KMS-11 (cell line): Measurements from ENCODE around the gene BSG.

Experiments used
- H2AFZ ChIP-seq: fragments of 200-600 bp; sonication (generic); 2 replicates; pipeline ENCODE4 v1.6.1; 2016; ENCODE audit warnings: antibody characterized with exemption, mixed run types, low read depth
- H3K27ac ChIP-seq: fragments of 200-600 bp; sonication (generic); 2 replicates; pipeline ENCODE4 v1.6.1; 2016; ENCODE audit warnings: mild to moderate bottlenecking, mixed run types
- H3K27me3 ChIP-seq: fragments of 200-600 bp; sonication (generic); 2 replicates; pipeline ENCODE4 v1.6.1; 2017; ENCODE audit warnings: mild to moderate bottlenecking, low read depth, mixed run types, moderate library complexity; ENCODE audit not compliant: insufficient read depth
- H3K36me3 ChIP-seq: fragments of 200-600 bp; sonication (generic); 2 replicates; pipeline ENCODE4 v1.6.1; 2017; ENCODE audit warnings: mild to moderate bottlenecking, mixed run types; ENCODE audit not compliant: insufficient read depth
- H3K4me1 ChIP-seq: fragments of 200-600 bp; sonication (generic); 2 replicates; pipeline ENCODE4 v1.6.1; 2016; ENCODE audit warnings: mild to moderate bottlenecking, low read depth, mixed run types; ENCODE audit not compliant: poor library complexity, severe bottlenecking
- H3K4me2 ChIP-seq: fragments of 200-600 bp; sonication (generic); 2 replicates; pipeline ENCODE4 v1.7.0; 2016; ENCODE audit warnings: mild to moderate bottlenecking, mixed run types
- H3K4me3 ChIP-seq: fragments of 200-600 bp; sonication (generic); IDR thresholded peaks from 2 replicates; pipeline ENCODE4 v1.6.1; 2017; ENCODE audit warnings: low read depth, low read length, mixed read lengths; ENCODE audit not compliant: insufficient read depth
- H3K79me2 ChIP-seq: fragments of 200-600 bp; sonication (generic); 2 replicates; pipeline ENCODE4 v1.6.1; 2016; ENCODE audit warnings: low read depth, mixed run types; ENCODE audit not compliant: insufficient read depth
- H3K9ac ChIP-seq: fragments of 200-600 bp; sonication (generic); 2 replicates; pipeline ENCODE4 v1.6.1; 2016; ENCODE audit warnings: mild to moderate bottlenecking, mixed run types
- H4K20me1 ChIP-seq: fragments of 200-600 bp; sonication (generic); 2 replicates; pipeline ENCODE4 v1.6.1; 2016; ENCODE audit warnings: mild to moderate bottlenecking, mixed run types; ENCODE audit not compliant: insufficient read depth
- TF ChIP-seq, protein P1 (sequence below): fragments of 200-600 bp; sonication (generic); conservative IDR thresholded peaks from 2 replicates; pipeline ENCODE4 v1.6.1; 2017; ENCODE audit warnings: low read depth, mild to moderate bottlenecking, antibody characterized with exemption, low read length, moderate library complexity, mixed read lengths

The BSG gene

DNA sequence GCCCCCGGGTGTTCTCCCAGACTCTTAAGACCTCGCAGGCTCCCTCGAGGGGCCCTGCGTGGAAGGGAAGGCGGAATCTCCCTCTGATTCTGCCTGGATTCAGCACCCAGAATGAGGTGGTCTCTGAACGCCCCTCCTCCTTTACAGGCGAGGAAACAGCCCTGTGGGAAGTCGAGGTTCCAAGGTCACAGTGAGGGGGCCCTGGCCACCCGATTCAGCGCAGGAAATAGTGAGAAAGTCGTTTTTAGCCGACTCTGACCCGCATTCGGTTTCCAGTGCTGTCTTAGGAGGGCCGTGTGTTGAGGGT lies 1.1 kb downstream of the BSG start:
- peak overlapping the region; percentile 82 for H3K4me2 ChIP-seq
- H4K20me1 ChIP-seq = no peaks in the 10 kb centered on the region
- no peak overlapping the region for H2AFZ ChIP-seq
- peak overlapping the region; percentile 83; the same call in 1 of the 2 replicates for H3K9ac ChIP-seq
- H3K79me2 ChIP-seq = peaks cover 55% of the 10 kb centered on the region
- H3K4me1 ChIP-seq = peaks cover 11% of the 10 kb centered on the region
- no peaks in the 10 kb centered on the region for H3K27me3 ChIP-seq
- no peak overlapping the region for H3K27ac ChIP-seq
- H3K4me3 ChIP-seq = no peak overlapping the region
- TF ChIP-seq, protein P1, sequence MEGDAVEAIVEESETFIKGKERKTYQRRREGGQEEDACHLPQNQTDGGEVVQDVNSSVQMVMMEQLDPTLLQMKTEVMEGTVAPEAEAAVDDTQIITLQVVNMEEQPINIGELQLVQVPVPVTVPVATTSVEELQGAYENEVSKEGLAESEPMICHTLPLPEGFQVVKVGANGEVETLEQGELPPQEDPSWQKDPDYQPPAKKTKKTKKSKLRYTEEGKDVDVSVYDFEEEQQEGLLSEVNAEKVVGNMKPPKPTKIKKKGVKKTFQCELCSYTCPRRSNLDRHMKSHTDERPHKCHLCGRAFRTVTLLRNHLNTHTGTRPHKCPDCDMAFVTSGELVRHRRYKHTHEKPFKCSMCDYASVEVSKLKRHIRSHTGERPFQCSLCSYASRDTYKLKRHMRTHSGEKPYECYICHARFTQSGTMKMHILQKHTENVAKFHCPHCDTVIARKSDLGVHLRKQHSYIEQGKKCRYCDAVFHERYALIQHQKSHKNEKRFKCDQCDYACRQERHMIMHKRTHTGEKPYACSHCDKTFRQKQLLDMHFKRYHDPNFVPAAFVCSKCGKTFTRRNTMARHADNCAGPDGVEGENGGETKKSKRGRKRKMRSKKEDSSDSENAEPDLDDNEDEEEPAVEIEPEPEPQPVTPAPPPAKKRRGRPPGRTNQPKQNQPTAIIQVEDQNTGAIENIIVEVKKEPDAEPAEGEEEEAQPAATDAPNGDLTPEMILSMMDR = no peak
- no peaks in the 10 kb centered on the region for H3K36me3 ChIP-seq

DNA sequence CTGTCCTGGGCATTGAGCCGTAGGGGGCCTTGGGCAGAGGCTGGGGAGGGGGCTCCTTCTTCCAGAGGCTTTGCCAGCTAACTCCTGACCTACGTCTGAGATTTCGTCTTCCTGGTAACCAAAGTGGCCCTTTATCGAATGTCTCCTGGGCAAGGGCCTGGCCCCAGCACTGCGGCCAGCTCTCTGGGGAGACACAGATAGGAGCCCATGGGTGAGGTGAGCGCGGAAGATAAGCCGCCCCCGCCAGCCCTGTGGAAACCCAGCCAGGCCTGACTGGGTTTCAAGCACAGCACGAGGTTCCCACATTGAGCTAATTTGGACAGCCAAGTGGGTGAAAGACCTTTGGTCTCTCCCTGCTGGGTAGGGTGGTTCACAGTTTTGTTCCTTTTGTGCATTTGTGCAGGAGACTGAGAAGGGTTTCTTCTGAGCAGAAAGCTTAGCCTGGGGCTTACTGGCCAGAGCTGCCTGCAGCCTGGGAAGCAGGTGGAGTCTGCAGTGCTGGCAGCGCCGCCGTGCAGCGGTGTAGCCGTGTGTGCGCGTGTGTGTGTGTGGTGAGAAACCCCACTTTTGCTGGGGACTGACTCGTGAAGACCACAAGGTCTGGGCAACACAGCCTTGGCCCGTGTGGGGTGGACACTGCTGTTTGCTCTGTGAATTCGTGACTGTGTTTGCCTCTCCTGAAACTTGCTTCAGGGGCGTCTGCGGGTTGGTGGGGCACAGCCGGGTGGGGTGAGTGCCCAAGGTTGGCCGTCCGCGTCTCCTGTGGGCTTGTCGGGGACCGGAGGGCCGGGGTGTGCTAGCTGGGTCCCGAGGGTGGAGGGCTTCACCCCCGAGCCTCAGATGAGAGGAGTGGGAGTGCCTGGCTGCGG lies 2.5 kb downstream of the BSG start:
- H3K27ac ChIP-seq = no peak overlapping the region

GRCh38 chr19:575527-576506 lies 3.4 kb downstream of the BSG start:
- H3K9ac ChIP-seq = no peak overlapping the region
- H3K4me2 ChIP-seq = no peak overlapping the region
- H3K79me2 ChIP-seq = peaks cover 59% of the 10 kb centered on the region
- H3K4me3 ChIP-seq = no peak overlapping the region
- no peaks in the 10 kb centered on the region for H3K27me3 ChIP-seq
- peaks cover 11% of the 10 kb centered on the region for H3K4me1 ChIP-seq
- TF ChIP-seq, protein P1 = no peak
- H2AFZ ChIP-seq = no peak overlapping the region
- H3K27ac ChIP-seq = no peak overlapping the region
- H3K36me3 ChIP-seq = no peaks in the 10 kb centered on the region
- no peaks in the 10 kb centered on the region for H4K20me1 ChIP-seq

More for the DNA sequence above, 2.5 kb downstream of the BSG start:
- no peak overlapping the region for H3K9ac ChIP-seq
- peaks cover 11% of the 10 kb centered on the region for H3K4me1 ChIP-seq
- H3K4me3 ChIP-seq = no peak overlapping the region
- H3K79me2 ChIP-seq = peaks cover 59% of the 10 kb centered on the region
- H3K27me3 ChIP-seq = no peaks in the 10 kb centered on the region
- no peak overlapping the region for H2AFZ ChIP-seq
- H3K4me2 ChIP-seq = no peak overlapping the region; the same call in 1 of the 2 replicates
- TF ChIP-seq, protein P1 = no peak
- H4K20me1 ChIP-seq = no peaks in the 10 kb centered on the region
- H3K36me3 ChIP-seq = no peaks in the 10 kb centered on the region

GRCh38 chr19:576768-577438 lies 4.5 kb downstream of the BSG start:
- TF ChIP-seq, protein P1 = no peak
- H4K20me1 ChIP-seq = no peaks in the 10 kb centered on the region
- H3K27me3 ChIP-seq = no peaks in the 10 kb centered on the region
- H3K79me2 ChIP-seq = peaks cover 59% of the 10 kb centered on the region
- H2AFZ ChIP-seq = no peak overlapping the region
- H3K4me3 ChIP-seq = no peak overlapping the region
- H3K27ac ChIP-seq = no peak overlapping the region
- H3K36me3 ChIP-seq = no peaks in the 10 kb centered on the region
- H3K4me2 ChIP-seq = no peak overlapping the region
- H3K9ac ChIP-seq = no peak overlapping the region
- H3K4me1 ChIP-seq = peaks cover 11% of the 10 kb centered on the region
